ENCODE measurements around the gene GTF3C5.

- TF ChIP-seq CTCF (IDR thresholded peaks at IDR 0.05): no peak
- TF ChIP-seq SP1 (CRISPR knock-in tag; conservative IDR thresholded peaks at IDR 0.05): no peak
- TF ChIP-seq ESRRA (CRISPR knock-in tag; IDR thresholded peaks at IDR 0.05; ENCODE audit: borderline replicate concordance): no peak
- TF ChIP-seq ZBTB21 (CRISPR knock-in tag; IDR thresholded peaks at IDR 0.05; ENCODE audit: borderline replicate concordance): no peak
- TF ChIP-seq TEAD4 (CRISPR knock-in tag; IDR thresholded peaks at IDR 0.05): no peak
- TF ChIP-seq ZNF423 (CRISPR knock-in tag; IDR thresholded peaks at IDR 0.05): no peak
- TF ChIP-seq PREB (CRISPR knock-in tag; IDR thresholded peaks at IDR 0.05; ENCODE audit: borderline replicate concordance): no peak
These were observed 7.1 kb downstream of the GTF3C5 start for GRCh38 chr9:133037775-133038515.

Measured in WTC11 (cell line).